Measurements from ENCODE around the gene ZIC5. TPM values are rescaled to one million over a fixed set of nuclear protein-coding genes. Genes with fewer than 3 reads are reported as not detected.

Gene ZIC5
- total RNA-seq, 1 experiment from 2014 or later, result 0.66 TPM

GRCh38 chr13:99960663-99961311, 10.8 kb downstream of the ZIC5 start:
- Histone ChIP-seq H3K4me1 (no peaks in the 10 kb centered on the region), H3K4me3 (ENCODE audit: low read depth, low read length) (no peak overlapping the region), H3K27me3 (replicated peaks; ENCODE audit: control insufficient read depth, insufficient read depth, low read length) (0 out of 2 replicates have a peak, but pooled peaks cover under 1% of the 10 kb centered on the region), H3K9me3 (no peaks in the 10 kb centered on the region), H3K36me3 (ENCODE audit: control insufficient read depth, insufficient read depth, low read length) (no peaks in the 10 kb centered on the region)
- TF ChIP-seq CTCF (IDR thresholded peaks at IDR 0.05; ENCODE audit: insufficient read depth in 1 of 2, low read depth in 1 of 2, low read length in 1 of 2, severe bottlenecking in 1 of 2, unreplicated experiment in 1 of 2), result no peak
- Mint-ChIP-seq H3K27ac (ENCODE audit: unreplicated experiment) (no peak overlapping the region), H3K4me1 (ENCODE audit: low read depth, unreplicated experiment) (no peaks in the 10 kb centered on the region), H3K27me3 (ENCODE audit: insufficient read depth, unreplicated experiment) (peaks cover 2% of the 10 kb centered on the region), H3K36me3 (ENCODE audit: insufficient read depth, unreplicated experiment) (no peaks in the 10 kb centered on the region), H3K4me3 (ENCODE audit: unreplicated experiment) (no peak overlapping the region), H3K9me3 (ENCODE audit: unreplicated experiment) (no peaks in the 10 kb centered on the region)
- ChIA-PET CTCF (no interaction called here), POLR2A (no interaction called here)
- intact Hi-C loops (cut with micrococcal nuclease; ENCODE audit: unreplicated experiment), result no loop called here
- BruUV-seq (replicated peaks), result no TSS peak
- DNase-seq, result no peak

- TF ChIP-seq CTCF (IDR thresholded peaks at IDR 0.05; ENCODE audit: insufficient read depth in 1 of 2, low read depth in 1 of 2, low read length in 1 of 2, severe bottlenecking in 1 of 2, unreplicated experiment in 1 of 2), result no peak
- no TSS peak for BruUV-seq (replicated peaks)
- Histone ChIP-seq H3K4me3 (ENCODE audit: low read depth, low read length) (no peak overlapping the region), H3K9me3 (no peaks in the 10 kb centered on the region), H3K36me3 (ENCODE audit: control insufficient read depth, insufficient read depth, low read length) (no peaks in the 10 kb centered on the region), H3K27me3 (replicated peaks; ENCODE audit: control insufficient read depth, insufficient read depth, low read length) (no peaks in the 10 kb centered on the region), H3K4me1 (no peaks in the 10 kb centered on the region)
- H3K4me3 Mint-ChIP-seq (ENCODE audit: unreplicated experiment), result peak overlapping the region; percentile 23
- ChIA-PET POLR2A (no interaction called here), CTCF (no interaction called here)
- H3K36me3 Mint-ChIP-seq (ENCODE audit: insufficient read depth, unreplicated experiment), result no peaks in the 10 kb centered on the region
- no peaks in the 10 kb centered on the region for H3K9me3 Mint-ChIP-seq (ENCODE audit: unreplicated experiment)
- intact Hi-C loops (cut with micrococcal nuclease; ENCODE audit: unreplicated experiment), result no loop called here
- H3K4me1 Mint-ChIP-seq (ENCODE audit: low read depth, unreplicated experiment), result no peaks in the 10 kb centered on the region
- no peak for DNase-seq
- peaks cover 2% of the 10 kb centered on the region for H3K27me3 Mint-ChIP-seq (ENCODE audit: insufficient read depth, unreplicated experiment)
- no peak overlapping the region for H3K27ac Mint-ChIP-seq (ENCODE audit: unreplicated experiment)
Measured at GRCh38 chr13:99959540-99960230, 11.9 kb downstream of the ZIC5 start.

- BruUV-seq (replicated peaks), result no TSS peak
- Histone ChIP-seq H3K9me3 (no peaks in the 10 kb centered on the region), H3K4me1 (no peaks in the 10 kb centered on the region), H3K4me3 (ENCODE audit: low read depth, low read length) (no peak overlapping the region), H3K36me3 (ENCODE audit: control insufficient read depth, insufficient read depth, low read length) (no peaks in the 10 kb centered on the region), H3K27me3 (replicated peaks; ENCODE audit: control insufficient read depth, insufficient read depth, low read length) (no peaks in the 10 kb centered on the region)
- Mint-ChIP-seq H3K4me1 (ENCODE audit: low read depth, unreplicated experiment) (no peaks in the 10 kb centered on the region), H3K36me3 (ENCODE audit: insufficient read depth, unreplicated experiment) (no peaks in the 10 kb centered on the region), H3K27ac (ENCODE audit: unreplicated experiment) (no peak overlapping the region), H3K27me3 (ENCODE audit: insufficient read depth, unreplicated experiment) (peaks cover 2% of the 10 kb centered on the region), H3K9me3 (ENCODE audit: unreplicated experiment) (no peaks in the 10 kb centered on the region), H3K4me3 (ENCODE audit: unreplicated experiment) (no peak overlapping the region)
- no peak for TF ChIP-seq CTCF (IDR thresholded peaks at IDR 0.05; ENCODE audit: insufficient read depth in 1 of 2, low read depth in 1 of 2, low read length in 1 of 2, severe bottlenecking in 1 of 2, unreplicated experiment in 1 of 2)
- DNase-seq, result no peak
- intact Hi-C loops (cut with micrococcal nuclease; ENCODE audit: unreplicated experiment), result no loop called here
- CTCF ChIA-PET, result no interaction called here
- POLR2A ChIA-PET, result no interaction called here
Measured at GRCh38 chr13:99959127-99959539, 12.4 kb downstream of the ZIC5 start.
